Mesenchymal stem cell (in vitro differentiated cells and primary cell): ENCODE data around the gene EXOC6B.

Experiments
- DNase-seq: peaks from one replicate; pipeline ENCODE4 v3.0.0-alpha.2; 2013
- H2AFZ ChIP-seq: one replicate; pipeline ENCODE4 v1.6.1; 2013; ENCODE audit warnings: low read depth, mild to moderate bottlenecking, control low read depth, inconsistent platforms, low read length, moderate library complexity
- H2AK5ac ChIP-seq: 2 replicates; pipeline ENCODE4 v1.6.1; 2013; ENCODE audit warnings: low read length, moderate library complexity, mild to moderate bottlenecking, inconsistent platforms; ENCODE audit not compliant: severe bottlenecking
- H2BK120ac ChIP-seq: one replicate; pipeline ENCODE4 v1.6.1; 2013; ENCODE audit warnings: low read depth, mild to moderate bottlenecking, inconsistent platforms, low read length, moderate library complexity
- H2BK12ac ChIP-seq, 2 experiments: one replicate each; pipeline ENCODE4 v1.6.1; 2013; ENCODE audit warnings: inconsistent platforms in 2 of 2, low read length in 2 of 2, mild to moderate bottlenecking in 2 of 2, moderate library complexity in 2 of 2, control low read depth in 1 of 2
- H2BK15ac ChIP-seq: one replicate; pipeline ENCODE4 v1.6.1; 2013; ENCODE audit warnings: mild to moderate bottlenecking, low read depth, inconsistent platforms; ENCODE audit not compliant: poor library complexity, severe bottlenecking
- H2BK5ac ChIP-seq: 2 replicates; pipeline ENCODE4 v1.6.1; 2013; ENCODE audit warnings: low read depth, mild to moderate bottlenecking, low read length, control low read depth, inconsistent platforms; ENCODE audit not compliant: poor library complexity, severe bottlenecking
- H3K14ac ChIP-seq, 2 experiments: one replicate each; pipeline ENCODE4 v1.6.1; 2013; ENCODE audit warnings: inconsistent platforms in 2 of 2, low read length in 2 of 2, control low read depth in 1 of 2, mild to moderate bottlenecking in 1 of 2, moderate library complexity in 1 of 2
- H3K18ac ChIP-seq, 2 experiments: one replicate each; pipeline ENCODE4 v1.6.1; 2013; ENCODE audit warnings: inconsistent platforms in 2 of 2, low read length in 2 of 2, control low read depth in 1 of 2, low read depth in 1 of 2, mild to moderate bottlenecking in 1 of 2
- H3K23ac ChIP-seq, 2 experiments: one replicate each; pipeline ENCODE4 v1.6.1; 2013; ENCODE audit warnings: inconsistent platforms in 2 of 2, low read length in 2 of 2, mild to moderate bottlenecking in 2 of 2, moderate library complexity in 2 of 2, control low read depth in 1 of 2
- H3K27ac ChIP-seq: 2 replicates; pipeline ENCODE4 v1.5.1; 2013; ENCODE audit warnings: mild to moderate bottlenecking, moderate library complexity, low read length, control low read depth, inconsistent platforms; ENCODE audit not compliant: poor library complexity, severe bottlenecking
- H3K27me3 ChIP-seq, 2 experiments: 2 replicates each; pipeline versions ENCODE4 v1.6.1 to v1.7.0; 2013; ENCODE audit warnings: low read length in 2 of 2, mild to moderate bottlenecking in 2 of 2, moderate library complexity in 2 of 2, control low read depth in 1 of 2, inconsistent platforms in 1 of 2; ENCODE audit not compliant: control insufficient read depth in 1 of 2, insufficient read depth in 1 of 2
- H3K36me3 ChIP-seq, 2 experiments: 2 replicates each; pipeline versions ENCODE4 v1.6.1 to v1.7.0; 2013; ENCODE audit warnings: low read length in 2 of 2, control low read depth in 1 of 2, inconsistent platforms in 1 of 2, low read depth in 1 of 2, mild to moderate bottlenecking in 1 of 2; ENCODE audit not compliant: insufficient read depth in 2 of 2, control insufficient read depth in 1 of 2
- H3K4ac ChIP-seq, 2 experiments: one replicate each; pipeline ENCODE4 v1.6.1; 2013; ENCODE audit warnings: inconsistent platforms in 2 of 2, low read length in 2 of 2, mild to moderate bottlenecking in 2 of 2, moderate library complexity in 2 of 2, control low read depth in 1 of 2, low read depth in 1 of 2
- H3K4me1 ChIP-seq: 2 replicates; pipeline ENCODE4 v1.6.1; 2013; ENCODE audit warnings: low read depth, low read length, control low read depth; ENCODE audit not compliant: control insufficient read depth, insufficient read depth
- H3K4me2 ChIP-seq: 2 replicates; pipeline ENCODE4 v1.6.1; 2013; ENCODE audit warnings: low read length, mild to moderate bottlenecking, inconsistent platforms; ENCODE audit not compliant: poor library complexity, severe bottlenecking
- H3K4me3 ChIP-seq, 2 experiments: 2 replicates each; pipeline versions ENCODE4 v1.5.1 to v1.7.0; 2013; ENCODE audit warnings: low read length in 2 of 2, mild to moderate bottlenecking in 2 of 2, control low read depth in 1 of 2, low read depth in 1 of 2; ENCODE audit not compliant: insufficient read depth in 1 of 2
- H3K79me1 ChIP-seq: replicated peaks from 2 replicates; pipeline ENCODE4 v1.6.1; 2013; ENCODE audit warnings: mild to moderate bottlenecking, control low read depth, low read length, inconsistent platforms; ENCODE audit not compliant: poor library complexity, severe bottlenecking
- H3K9ac ChIP-seq: 2 replicates; pipeline ENCODE4 v1.7.0; 2013; ENCODE audit warnings: mild to moderate bottlenecking, low read length, moderate library complexity
- H3K9me3 ChIP-seq: 2 replicates; pipeline ENCODE4 v1.7.0; 2013; ENCODE audit warnings: mild to moderate bottlenecking, low read length; ENCODE audit not compliant: control insufficient read depth
- H4K8ac ChIP-seq: one replicate; pipeline ENCODE4 v1.6.1; 2013; ENCODE audit warnings: inconsistent platforms, mild to moderate bottlenecking, low read length, moderate library complexity
- H4K91ac ChIP-seq: one replicate; pipeline ENCODE4 v1.6.1; 2013; ENCODE audit warnings: mild to moderate bottlenecking, low read length, inconsistent platforms
- WGBS: methylation state at CpG from one replicate; pipeline ENCODE4 v1.1.7; 2013; ENCODE audit warnings: mixed read lengths; 5-methylcytosine and 5-hydroxymethylcytosine counted together

Gene EXOC6B

GRCh38 chr2:72454189-72454588, 371.6 kb downstream of the EXOC6B start:
- H3K4ac ChIP-seq, result no peak overlapping the region

DNA sequence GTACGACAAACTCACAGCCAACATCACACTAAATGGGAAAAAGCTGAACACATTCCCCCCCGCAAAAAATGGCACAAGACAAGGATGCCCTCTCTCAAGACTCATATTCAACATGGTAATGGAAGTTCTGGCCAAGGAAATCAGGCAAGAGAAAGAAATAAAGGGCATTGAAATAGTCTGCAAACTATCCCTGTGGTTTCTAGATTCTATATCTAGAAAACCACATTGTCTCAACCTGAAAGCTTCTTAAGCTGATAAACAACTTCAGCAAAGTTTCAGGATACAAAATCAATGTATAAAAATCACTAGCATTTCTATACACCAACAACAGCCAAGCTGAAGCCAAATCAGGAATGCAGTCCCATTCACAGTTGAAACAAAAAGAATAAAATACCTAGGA, 383.6 kb downstream of the EXOC6B start:
- no peak overlapping the region for H3K4me2 ChIP-seq
- 94% methylated on average over 2 of the region's 2 CpGs for WGBS

More at GRCh38 chr2:72454189-72454588, 371.6 kb downstream of the EXOC6B start:
- Histone ChIP-seq H3K4me2 (no peak overlapping the region), H3K9me3 (peaks cover 5% of the 10 kb centered on the region), H3K4me3 (no peak overlapping the region), H4K8ac (no peak overlapping the region), H3K23ac (no peak overlapping the region), H2BK120ac (no peak overlapping the region), H2AK5ac (no peak overlapping the region), H3K79me1 (peaks cover 3% of the 10 kb centered on the region), H3K27ac (no peak overlapping the region), H3K18ac (no peak overlapping the region), H3K9ac (no peak overlapping the region), H2BK5ac (no peak overlapping the region), H3K27me3 (no peaks in the 10 kb centered on the region), H3K4me1 (no peaks in the 10 kb centered on the region), H4K91ac (no peak overlapping the region), H2BK15ac (no peak overlapping the region), H3K36me3 (no peaks in the 10 kb centered on the region), H3K14ac (no peak overlapping the region), H2AFZ (no peak overlapping the region), H2BK12ac (no peak overlapping the region)
- 85% methylated on average over 2 of the region's 4 CpGs for WGBS
- DNase-seq, result no peak

DNA sequence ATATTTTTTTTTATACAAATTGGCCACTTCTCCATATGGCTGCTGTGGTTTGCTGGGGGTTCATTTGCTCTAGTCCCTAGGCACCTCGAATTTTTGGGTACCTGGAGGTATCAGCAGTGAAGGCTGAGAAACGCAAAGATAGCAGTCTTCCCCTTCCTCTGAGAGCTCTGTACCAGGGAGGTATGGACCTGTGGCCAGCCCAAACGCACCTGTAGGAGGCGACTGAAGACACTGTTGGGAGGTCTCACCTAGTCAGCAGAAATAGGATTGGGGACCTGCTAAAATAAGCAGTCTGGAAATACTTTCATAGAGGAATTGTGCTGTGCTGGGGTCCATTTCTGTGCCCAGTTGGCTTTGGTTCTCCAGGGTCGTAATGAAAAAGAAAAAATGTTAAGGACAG, 385.9 kb downstream of the EXOC6B start:
- no peak overlapping the region for H2BK12ac ChIP-seq
- H3K9me3 ChIP-seq, result peaks cover 7% of the 10 kb centered on the region
- no peak overlapping the region for H3K9ac ChIP-seq
- no peak overlapping the region for H2AK5ac ChIP-seq
- no peaks in the 10 kb centered on the region for H3K27me3 ChIP-seq
- no peaks in the 10 kb centered on the region for H3K4me1 ChIP-seq
- no peak overlapping the region for H3K18ac ChIP-seq
- H3K14ac ChIP-seq, result no peak overlapping the region
- peaks cover 0 to 2% of the 10 kb centered on the region in 2 experiments for H3K36me3 ChIP-seq
- 88% methylated on average over 5 of the region's 5 CpGs for WGBS
- DNase-seq, result no peak
- H3K23ac ChIP-seq, result no peak overlapping the region
- H2AFZ ChIP-seq, result no peak overlapping the region
- no peak overlapping the region for H4K91ac ChIP-seq
- no peak overlapping the region for H4K8ac ChIP-seq
- no peak overlapping the region for H3K4me3 ChIP-seq
- no peak overlapping the region for H3K4me2 ChIP-seq
- no peak overlapping the region for H3K4ac ChIP-seq
- no peak overlapping the region for H3K27ac ChIP-seq
- H2BK15ac ChIP-seq, result no peak overlapping the region
- no peak overlapping the region for H2BK5ac ChIP-seq
- peaks cover 3% of the 10 kb centered on the region for H3K79me1 ChIP-seq
- no peak overlapping the region for H2BK120ac ChIP-seq

More for the DNA sequence above, 383.6 kb downstream of the EXOC6B start:
- Histone ChIP-seq H3K4me1 (no peaks in the 10 kb centered on the region), H3K4ac (no peak overlapping the region), H3K79me1 (peaks cover 3% of the 10 kb centered on the region), H2BK12ac (no peak overlapping the region), H3K18ac (no peak overlapping the region), H3K27ac (no peak overlapping the region), H3K4me3 (no peak overlapping the region), H3K36me3 (peaks cover 0 to 2% of the 10 kb centered on the region in 2 experiments), H2BK120ac (no peak overlapping the region), H3K27me3 (no peaks in the 10 kb centered on the region), H3K14ac (no peak overlapping the region), H2AK5ac (no peak overlapping the region), H4K91ac (no peak overlapping the region), H3K9ac (no peak overlapping the region), H3K23ac (no peak overlapping the region), H2BK5ac (no peak overlapping the region), H2BK15ac (no peak overlapping the region), H3K9me3 (peaks cover 3% of the 10 kb centered on the region), H2AFZ (no peak overlapping the region), H4K8ac (no peak overlapping the region)
- DNase-seq, result no peak

DNA sequence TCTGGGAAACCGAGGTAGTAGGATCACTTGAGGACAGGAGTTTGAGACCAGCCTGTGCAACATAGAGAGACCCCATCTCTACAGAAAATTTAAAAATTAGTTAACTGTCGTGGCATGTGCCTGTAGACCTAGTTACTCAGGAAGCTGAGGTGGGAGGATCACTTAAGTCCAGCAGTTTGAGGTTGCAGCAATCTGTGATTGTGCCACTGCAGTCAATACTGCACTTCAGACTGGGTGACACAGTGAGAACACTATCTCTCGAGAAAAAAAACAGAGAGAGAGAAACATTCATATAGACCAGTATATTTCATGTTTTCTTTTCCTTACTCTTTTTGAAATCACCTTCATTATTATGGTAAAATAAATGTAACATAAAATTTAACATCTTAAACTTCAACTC, 387.5 kb downstream of the EXOC6B start:
- Histone ChIP-seq H3K4me2 (no peak overlapping the region), H3K4me1 (no peaks in the 10 kb centered on the region), H3K27me3 (no peaks in the 10 kb centered on the region), H2BK5ac (no peak overlapping the region), H2AK5ac (no peak overlapping the region), H3K79me1 (no peaks in the 10 kb centered on the region), H2BK120ac (no peak overlapping the region), H2BK15ac (no peak overlapping the region), H2AFZ (no peak overlapping the region), H3K18ac (no peak overlapping the region), H3K9ac (no peak overlapping the region), H3K23ac (no peak overlapping the region), H3K27ac (no peak overlapping the region), H3K4ac (no peak overlapping the region), H4K91ac (no peak overlapping the region), H2BK12ac (no peak overlapping the region), H4K8ac (no peak overlapping the region), H3K14ac (no peak overlapping the region), H3K9me3 (peaks cover 7% of the 10 kb centered on the region), H3K4me3 (no peak overlapping the region), H3K36me3 (peaks cover 0 to 2% of the 10 kb centered on the region in 2 experiments)
- no peak for DNase-seq
- WGBS, result 93% methylated on average over 3 of the region's 3 CpGs
